OCI-LY3 (cell line): ENCODE measurements around the gene FKBP1B.

ENCODE experiments used
- H2AFZ ChIP-seq: fragments of 200-600, 300-600 bp; shearing (Covaris generic); 2 replicates; pipeline ENCODE4 v1.6.0; 2014; ENCODE audit warnings: antibody characterized with exemption, low read depth, low read length
- H3K27ac ChIP-seq: fragments of 200-600, 300-600 bp; sonication (generic); 2 replicates; pipeline ENCODE4 v1.5.1; 2014; ENCODE audit warnings: mild to moderate bottlenecking, low read length, moderate library complexity, mixed read lengths
- H3K27me3 ChIP-seq: fragments of 200-600, 300-600 bp; sonication (generic); 2 replicates; pipeline ENCODE4 v1.6.1; 2014; ENCODE audit warnings: low read depth, low read length, mixed read lengths
- H3K36me3 ChIP-seq: fragments of 200-600, 300-600 bp; sonication (generic); replicated peaks from 2 replicates; pipeline ENCODE3; 2014; ENCODE audit warnings: low read depth, low read length, mixed read lengths
- H3K4me1 ChIP-seq: fragments of 300-600, 200-600 bp; sonication (generic); 2 replicates; pipeline ENCODE4 v1.6.1; 2014; ENCODE audit warnings: low read length, mixed read lengths
- H3K4me2 ChIP-seq: fragments of 200-600, 300-600 bp; sonication (generic); 2 replicates; pipeline ENCODE4 v1.6.1; 2014; ENCODE audit warnings: low read length, mixed read lengths
- H3K4me3 ChIP-seq: fragments of 300-600, 200-600 bp; sonication (generic); 2 replicates; pipeline ENCODE4 v1.5.1; 2014; ENCODE audit warnings: antibody characterized with exemption, mild to moderate bottlenecking, low read length, moderate library complexity
- H3K79me2 ChIP-seq: fragments of 300-600, 200-600 bp; shearing (Covaris generic); 2 replicates; pipeline ENCODE4 v1.6.1; 2014; ENCODE audit warnings: mild to moderate bottlenecking, low read length, mixed read lengths
- H3K9ac ChIP-seq: fragments of 300-600, 200-600 bp; shearing (Covaris generic); 2 replicates; pipeline ENCODE4 v1.6.0; 2014; ENCODE audit warnings: mild to moderate bottlenecking, low read length, moderate library complexity
- H3K9me3 ChIP-seq: fragments of 200-600, 300-600 bp; shearing (Covaris generic); 2 replicates; pipeline ENCODE4 v1.6.1; 2014; ENCODE audit warnings: low read length, mixed read lengths; ENCODE audit not compliant: insufficient read depth
- H4K20me1 ChIP-seq: fragments of 200-600, 300-600 bp; sonication (generic); 2 replicates; pipeline ENCODE4 v1.6.1; 2016; ENCODE audit warnings: low read length, mixed read lengths; ENCODE audit not compliant: insufficient read depth
- EZH2phosphoT487 ChIP-seq: fragments of 200-600 bp; shearing (Covaris generic); IDR thresholded peaks from 2 replicates; pipeline ENCODE4 v1.6.1; 2018; ENCODE audit warnings: antibody characterized with exemption, mixed run types, low read depth
- TF ChIP-seq, protein P1 (sequence below): fragments of 200-600, 300-600 bp; sonication (generic); IDR thresholded peaks from 2 replicates; pipeline ENCODE4 v1.5.1; 2014; ENCODE audit warnings: antibody characterized with exemption, low read length, low read depth

FKBP1B gene

GRCh38 chr2:24055750-24056149 is 6.2 kb downstream of the FKBP1B start:
- H3K4me2 ChIP-seq, result no peak overlapping the region
- peaks cover 10% of the 10 kb centered on the region for H3K4me1 ChIP-seq
- no peaks in the 10 kb centered on the region for H3K79me2 ChIP-seq
- H3K27me3 ChIP-seq, result 0 out of 2 replicates have a peak, but pooled peaks cover under 1% of the 10 kb centered on the region
- H3K27ac ChIP-seq, result no peak overlapping the region
- no peak overlapping the region for H3K9ac ChIP-seq
- no peak overlapping the region for H3K4me3 ChIP-seq
- no peaks in the 10 kb centered on the region for H4K20me1 ChIP-seq
- H2AFZ ChIP-seq, result no peak overlapping the region
- TF ChIP-seq, protein P1, sequence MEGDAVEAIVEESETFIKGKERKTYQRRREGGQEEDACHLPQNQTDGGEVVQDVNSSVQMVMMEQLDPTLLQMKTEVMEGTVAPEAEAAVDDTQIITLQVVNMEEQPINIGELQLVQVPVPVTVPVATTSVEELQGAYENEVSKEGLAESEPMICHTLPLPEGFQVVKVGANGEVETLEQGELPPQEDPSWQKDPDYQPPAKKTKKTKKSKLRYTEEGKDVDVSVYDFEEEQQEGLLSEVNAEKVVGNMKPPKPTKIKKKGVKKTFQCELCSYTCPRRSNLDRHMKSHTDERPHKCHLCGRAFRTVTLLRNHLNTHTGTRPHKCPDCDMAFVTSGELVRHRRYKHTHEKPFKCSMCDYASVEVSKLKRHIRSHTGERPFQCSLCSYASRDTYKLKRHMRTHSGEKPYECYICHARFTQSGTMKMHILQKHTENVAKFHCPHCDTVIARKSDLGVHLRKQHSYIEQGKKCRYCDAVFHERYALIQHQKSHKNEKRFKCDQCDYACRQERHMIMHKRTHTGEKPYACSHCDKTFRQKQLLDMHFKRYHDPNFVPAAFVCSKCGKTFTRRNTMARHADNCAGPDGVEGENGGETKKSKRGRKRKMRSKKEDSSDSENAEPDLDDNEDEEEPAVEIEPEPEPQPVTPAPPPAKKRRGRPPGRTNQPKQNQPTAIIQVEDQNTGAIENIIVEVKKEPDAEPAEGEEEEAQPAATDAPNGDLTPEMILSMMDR, result no peak
- TF ChIP-seq EZH2phosphoT487, result no peak
- no peaks in the 10 kb centered on the region for H3K36me3 ChIP-seq
- H3K9me3 ChIP-seq, result no peaks in the 10 kb centered on the region

DNA sequence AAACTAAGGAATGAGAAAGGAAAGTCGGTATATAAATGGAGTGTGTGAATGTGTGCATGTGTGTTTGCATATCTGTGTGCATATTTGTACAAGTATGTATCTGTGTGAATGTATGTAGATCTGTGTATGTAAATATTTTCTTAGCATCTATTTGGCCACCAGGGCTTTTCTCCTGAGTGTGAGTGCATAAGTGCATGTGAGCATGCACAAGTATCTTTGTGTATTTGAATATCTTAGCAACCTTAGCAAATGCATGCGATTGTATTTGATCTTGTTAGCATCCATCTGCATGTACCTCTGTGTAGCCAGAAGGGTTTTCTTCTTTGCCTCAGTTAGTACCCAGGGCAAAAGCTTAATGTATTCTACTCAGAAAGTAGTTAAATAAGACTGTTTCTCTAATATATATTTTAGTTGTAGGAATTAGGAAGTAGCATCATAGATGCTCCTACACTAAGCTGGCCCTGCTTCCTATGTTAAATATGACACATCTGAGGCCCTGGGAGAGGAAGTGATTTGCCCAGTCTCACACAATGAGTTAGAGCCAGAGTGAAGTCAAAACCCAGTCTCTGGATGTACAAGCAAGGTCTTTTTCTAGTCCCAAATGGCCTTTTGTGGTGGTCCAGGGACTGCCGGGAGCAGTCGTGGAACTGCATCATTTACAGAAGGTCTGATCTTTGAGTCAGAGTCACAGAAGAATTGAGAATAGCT is 9.2 kb downstream of the FKBP1B start:
- H3K79me2 ChIP-seq, result no peaks in the 10 kb centered on the region
- no peak overlapping the region for H3K4me3 ChIP-seq
- TF ChIP-seq EZH2phosphoT487, result no peak
- H3K9ac ChIP-seq, result no peak overlapping the region
- no peaks in the 10 kb centered on the region for H4K20me1 ChIP-seq
- peaks cover 10% of the 10 kb centered on the region for H3K4me1 ChIP-seq
- no peaks in the 10 kb centered on the region for H3K9me3 ChIP-seq
- H3K27ac ChIP-seq, result no peak overlapping the region
- no peaks in the 10 kb centered on the region for H3K36me3 ChIP-seq
- peak overlapping the region; percentile 72 for H2AFZ ChIP-seq
- H3K4me2 ChIP-seq, result peak overlapping the region; percentile 18; the same call in 1 of the 2 replicates
- no peaks in the 10 kb centered on the region for H3K27me3 ChIP-seq

- H3K4me1 ChIP-seq, result no peaks in the 10 kb centered on the region
- peaks cover 14% of the 10 kb centered on the region for H3K36me3 ChIP-seq
Observed at GRCh38 chr2:24065341-24065740, 15.8 kb downstream of the FKBP1B start.

DNA sequence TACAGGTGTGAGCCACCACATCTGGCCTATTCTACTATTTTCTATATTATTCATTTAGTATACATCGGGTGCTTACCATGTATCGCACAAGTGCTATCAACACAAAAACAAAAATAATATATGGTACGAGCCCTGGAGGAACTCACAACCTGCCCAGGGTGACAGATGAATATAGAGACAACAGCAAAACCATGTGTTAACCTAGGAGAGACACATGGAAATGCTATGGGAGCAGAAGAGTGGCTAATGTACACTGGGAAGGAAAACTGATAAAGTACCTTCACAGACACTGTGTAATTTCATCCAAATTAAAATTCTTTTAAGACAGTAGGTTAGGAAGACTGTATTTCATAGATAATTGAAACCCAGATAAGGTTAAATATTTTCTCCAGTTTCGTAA is 22.7 kb downstream of the FKBP1B start:
- TF ChIP-seq, protein P1, result no peak
- H3K4me1 ChIP-seq, result peaks cover 6% of the 10 kb centered on the region
- no peaks in the 10 kb centered on the region for H3K27me3 ChIP-seq
- no peak overlapping the region for H3K4me2 ChIP-seq
- H3K4me3 ChIP-seq, result no peak overlapping the region
- peaks cover 26% of the 10 kb centered on the region for H3K36me3 ChIP-seq
- no peak overlapping the region for H3K27ac ChIP-seq
- H4K20me1 ChIP-seq, result no peaks in the 10 kb centered on the region
- no peaks in the 10 kb centered on the region for H3K9me3 ChIP-seq
- H3K9ac ChIP-seq, result no peak overlapping the region
- no peak overlapping the region for H2AFZ ChIP-seq
- H3K79me2 ChIP-seq, result peaks cover 21% of the 10 kb centered on the region

More at GRCh38 chr2:24065341-24065740, 15.8 kb downstream of the FKBP1B start:
- Histone ChIP-seq H2AFZ (no peak overlapping the region), H3K9me3 (no peaks in the 10 kb centered on the region), H4K20me1 (no peaks in the 10 kb centered on the region), H3K79me2 (peaks cover 2% of the 10 kb centered on the region; the same call in 1 of the 2 replicates), H3K27ac (no peak overlapping the region), H3K9ac (no peak overlapping the region), H3K4me2 (no peak overlapping the region), H3K4me3 (no peak overlapping the region), H3K27me3 (no peaks in the 10 kb centered on the region)
- TF ChIP-seq EZH2phosphoT487, result no peak
- TF ChIP-seq, protein P1, result no peak
